T-helper 1 cell (primary cell): ENCODE measurements around the gene TXN.
"Not testable (repeated sequence)": the region's sequence is repeated elsewhere in the genome, so short reads cannot be mapped to it uniquely, and the experiment has no call there.

Experiments used
- DNase-seq, 5 donors: peaks; one replicate each; pipeline ENCODE4 v3.0.0-alpha.2; 2012 to 2020

The TXN gene

DNA sequence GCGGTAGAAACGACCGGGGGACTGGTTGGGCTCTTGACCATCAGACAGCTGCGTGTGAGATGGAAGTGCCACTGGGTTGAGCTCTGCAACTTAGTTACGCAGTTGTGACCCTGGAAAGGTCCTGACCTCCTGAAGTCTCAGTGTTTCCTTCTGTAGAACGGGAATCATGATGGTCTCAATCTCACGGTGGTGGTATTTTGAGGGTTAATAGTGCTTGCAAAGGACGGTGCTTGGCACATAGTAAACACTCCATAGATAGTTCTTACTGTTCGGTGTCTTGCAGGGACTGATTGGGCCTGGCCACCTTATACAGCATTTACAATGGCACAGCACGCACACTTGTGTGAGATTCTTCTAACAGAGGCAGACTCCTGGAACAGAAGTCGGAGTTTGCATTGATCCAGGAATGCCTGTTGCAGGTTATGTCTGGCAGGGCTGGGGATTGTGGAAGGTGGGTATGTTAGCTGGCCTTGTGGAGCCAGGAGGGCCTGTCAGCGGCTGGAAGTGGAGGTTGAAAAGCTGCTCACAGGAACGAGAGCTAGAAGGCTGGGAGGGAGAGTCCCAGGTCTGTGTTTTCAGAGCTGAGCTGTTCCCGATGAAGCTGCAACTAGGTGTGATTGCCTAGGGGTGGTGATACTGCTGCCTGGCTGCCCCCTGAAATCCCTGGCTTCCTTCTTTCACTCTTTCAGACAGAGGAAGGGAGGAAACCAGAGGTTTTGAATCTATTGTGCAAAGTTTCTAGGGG is 962 bp upstream of the TXN start:
- no peak for DNase-seq

DNA sequence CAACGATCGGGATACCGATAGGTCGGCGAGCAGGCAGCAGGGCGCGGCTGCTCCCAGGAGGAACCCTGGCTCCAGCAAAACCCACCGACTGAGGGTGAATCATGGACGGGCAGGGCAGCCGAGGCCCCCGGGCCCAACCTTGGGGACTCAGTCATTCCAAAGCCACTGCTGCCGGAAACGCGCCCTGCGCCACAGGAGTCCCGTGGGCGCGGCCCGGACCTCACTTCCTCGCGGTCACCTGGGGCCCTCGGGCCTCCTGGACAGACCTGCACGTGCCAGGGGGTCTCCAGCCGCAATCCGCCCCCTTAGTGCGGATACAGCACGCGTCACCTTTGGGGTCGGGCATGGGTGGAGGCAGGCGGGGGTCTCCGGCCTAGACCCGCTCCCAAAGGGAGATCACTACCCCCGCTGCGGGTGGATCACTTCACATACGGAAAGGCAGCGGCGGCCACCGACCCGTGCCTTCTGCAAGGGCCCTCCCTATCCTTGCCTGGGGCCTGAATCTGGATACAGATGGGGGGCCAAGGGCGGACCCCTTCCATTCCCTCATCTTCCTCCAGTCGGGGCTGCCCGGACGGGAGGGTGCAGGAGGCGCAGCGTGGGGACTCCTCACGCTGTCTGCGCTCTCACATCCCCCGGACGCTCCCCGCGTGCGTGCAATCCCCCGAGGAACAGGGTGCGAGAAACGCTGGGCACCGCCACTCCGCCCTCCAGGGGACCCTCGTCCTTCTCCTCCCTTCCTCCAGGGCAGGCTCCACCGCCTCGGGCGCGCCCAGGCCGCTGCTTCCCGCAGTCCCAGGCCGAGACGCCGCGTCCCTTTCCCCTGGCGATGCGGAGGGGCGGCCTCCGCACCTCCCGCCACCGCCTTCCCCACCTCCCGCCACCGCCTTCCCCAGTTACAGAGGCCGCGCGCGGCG is 586 bp downstream of the TXN start:
- peak; percentile 19 to 56 (median 21) for DNase-seq

DNA sequence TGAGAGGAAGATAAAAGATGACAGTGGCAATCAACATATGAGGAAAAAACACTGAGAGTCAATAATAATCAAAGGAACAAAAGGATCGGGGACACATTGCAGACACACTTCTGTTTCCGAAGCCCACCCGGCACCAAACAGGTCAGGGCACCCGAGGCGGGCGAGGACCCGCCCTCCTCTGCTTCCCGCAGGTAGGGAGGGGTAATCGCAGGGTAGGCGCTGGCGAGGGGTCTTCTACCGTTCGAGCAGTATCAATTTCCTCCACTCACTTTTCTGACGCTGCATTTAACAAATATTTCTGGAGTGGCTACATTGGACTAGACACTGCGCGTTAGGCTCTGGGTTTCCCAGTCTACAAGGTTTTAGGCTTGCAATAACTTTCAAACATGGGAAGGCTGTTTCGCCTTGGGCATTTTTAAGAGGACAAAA is 1.3 kb downstream of the TXN start:
- DNase-seq = no peak

DNA sequence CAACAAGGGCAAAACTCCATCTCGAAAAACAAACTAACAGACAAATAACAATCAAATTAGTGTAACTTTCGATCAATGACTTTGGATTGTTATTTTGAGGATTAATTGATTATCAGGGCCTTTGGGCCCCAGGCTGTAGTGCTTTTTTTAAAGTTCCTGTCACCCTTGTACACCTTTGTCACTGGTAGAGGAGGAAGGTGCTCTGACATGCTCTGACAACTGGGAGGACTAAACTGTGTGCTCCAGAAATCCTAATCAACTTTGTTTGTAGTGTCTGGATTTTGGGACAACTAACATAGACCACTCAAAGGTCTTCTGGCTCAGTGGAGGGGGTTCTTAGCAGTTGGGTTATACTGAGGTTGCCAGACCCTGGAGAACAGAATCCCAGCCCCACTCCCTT is 1.8 kb downstream of the TXN start:
- DNase-seq = no peak

DNA sequence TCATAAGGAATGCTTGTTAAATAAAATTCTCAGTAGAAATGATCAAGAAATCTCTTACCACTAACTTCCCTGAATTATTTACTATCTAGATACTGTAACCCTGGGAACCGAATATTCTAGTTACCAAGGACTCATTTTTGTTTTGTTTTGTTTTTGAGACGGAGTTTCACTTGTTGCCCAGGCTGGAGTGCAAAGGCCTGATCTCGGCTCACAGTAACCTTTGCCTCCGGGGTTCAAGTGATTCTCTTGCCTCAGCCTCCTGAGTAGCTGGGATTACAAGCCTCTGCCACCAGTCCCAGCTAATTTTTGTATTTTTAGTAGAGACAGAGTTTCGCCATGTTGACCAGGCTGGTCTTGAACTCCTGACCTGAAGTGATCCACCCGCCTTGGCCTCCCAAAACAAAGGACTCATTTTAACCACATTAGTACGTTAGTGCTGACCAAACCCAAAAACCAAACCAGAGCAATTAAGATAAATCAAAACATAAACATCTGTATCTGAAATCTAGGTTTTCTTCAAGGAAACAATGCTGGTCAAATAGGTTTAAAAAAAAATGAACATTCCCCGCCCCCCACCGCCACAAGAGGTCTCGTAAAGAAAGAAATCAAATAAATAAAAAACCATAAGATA is 3.7 kb downstream of the TXN start:
- DNase-seq = no peak

DNA sequence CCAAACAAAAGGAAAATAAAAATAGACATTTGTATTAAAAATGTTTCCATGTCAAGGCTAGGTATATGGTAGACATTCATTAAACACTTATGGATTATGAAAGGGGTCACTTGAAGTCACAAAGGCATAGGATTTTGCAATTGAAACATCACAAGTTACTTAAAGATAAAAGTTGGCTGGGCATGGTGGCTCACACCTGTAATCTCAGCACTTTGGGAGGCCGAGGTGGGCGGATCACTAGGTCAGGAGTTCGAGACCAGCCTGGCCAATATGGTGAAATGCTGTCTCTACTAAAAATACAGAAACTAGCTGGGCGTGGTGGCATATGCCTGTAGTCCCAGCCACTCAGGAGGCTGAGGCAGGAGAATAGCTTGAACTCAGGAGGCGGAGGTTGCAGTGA is 4.5 kb downstream of the TXN start:
- not testable (repeated sequence) for DNase-seq

DNA sequence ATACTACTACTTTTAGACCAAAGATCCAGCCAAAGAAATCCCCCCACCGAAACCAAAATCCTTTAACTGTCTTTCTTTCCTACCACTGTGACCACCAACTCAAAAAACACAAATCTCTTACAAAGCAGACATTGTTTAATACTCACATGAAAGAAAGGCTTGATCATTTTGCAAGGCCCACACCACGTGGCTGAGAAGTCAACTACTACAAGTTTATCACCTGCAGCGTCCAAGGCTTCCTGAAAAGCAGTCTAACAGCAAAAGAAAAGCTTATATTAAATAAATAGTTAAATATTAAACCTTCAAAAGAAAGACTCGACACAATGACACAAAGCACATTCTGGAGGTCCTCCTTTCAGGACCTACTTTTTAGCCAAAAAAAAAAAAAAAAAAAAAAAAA is 5.1 kb downstream of the TXN start:
- peak in 1 of 5 donors; percentile 0 for DNase-seq

DNA sequence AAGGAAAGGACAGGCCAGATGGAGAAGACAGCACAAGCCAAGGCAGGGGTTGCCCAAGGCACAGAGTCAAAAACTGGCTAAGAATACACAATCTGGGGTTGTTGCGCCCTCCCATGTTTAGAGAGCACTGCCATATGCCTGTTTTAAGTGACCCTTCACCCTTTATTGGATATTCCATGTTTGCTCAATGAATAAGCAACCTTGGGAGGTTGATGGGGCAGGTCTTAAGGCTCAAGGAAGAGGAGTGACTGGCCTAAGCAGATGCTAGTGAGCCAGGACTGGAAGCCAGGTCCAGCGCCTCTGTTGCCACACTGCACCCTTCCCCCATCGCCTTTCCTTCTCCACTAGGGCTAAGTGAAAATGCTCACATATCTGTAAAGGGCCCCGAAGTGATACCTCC is 6.7 kb downstream of the TXN start:
- peak in 1 of 5 donors; percentile 0 for DNase-seq

DNA sequence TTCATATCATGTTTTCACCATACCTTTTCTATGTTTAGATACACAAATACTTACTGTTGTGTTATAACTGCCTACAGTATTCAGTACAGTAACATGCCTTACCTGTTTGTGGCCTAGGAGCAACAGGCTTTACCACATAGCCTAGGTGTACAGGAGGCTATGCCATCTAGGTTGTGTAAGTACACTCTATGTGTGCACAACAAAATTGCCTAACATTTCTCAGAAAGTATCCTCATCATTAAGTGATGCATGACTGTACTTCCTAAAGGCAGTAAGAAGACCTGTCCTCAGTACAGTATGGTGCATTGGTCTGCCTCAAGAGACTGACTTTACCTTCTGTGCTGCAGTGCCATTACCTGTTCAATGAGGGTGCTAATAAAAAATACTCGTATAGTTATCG is 7.9 kb downstream of the TXN start:
- DNase-seq = peak in 1 of 5 donors; percentile 0

DNA sequence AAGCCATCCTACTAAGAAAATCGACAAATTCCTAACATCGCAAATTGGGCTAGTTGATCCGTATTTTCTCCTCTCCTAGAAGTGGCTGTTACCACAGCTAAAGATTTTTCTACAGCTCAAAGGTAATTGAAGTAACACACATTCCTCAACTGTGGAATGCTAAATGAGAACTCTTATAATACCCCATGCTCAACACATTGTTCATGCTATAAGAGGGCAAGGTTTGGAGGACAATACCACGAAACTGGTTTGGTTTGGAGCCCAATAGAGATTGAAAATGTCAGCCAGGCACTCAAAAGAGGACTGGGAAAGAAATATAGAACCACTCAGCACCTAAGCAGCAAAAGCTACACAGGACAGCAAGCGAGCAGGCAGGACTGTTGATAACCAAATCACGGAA is 10.1 kb downstream of the TXN start:
- no peak for DNase-seq

DNA sequence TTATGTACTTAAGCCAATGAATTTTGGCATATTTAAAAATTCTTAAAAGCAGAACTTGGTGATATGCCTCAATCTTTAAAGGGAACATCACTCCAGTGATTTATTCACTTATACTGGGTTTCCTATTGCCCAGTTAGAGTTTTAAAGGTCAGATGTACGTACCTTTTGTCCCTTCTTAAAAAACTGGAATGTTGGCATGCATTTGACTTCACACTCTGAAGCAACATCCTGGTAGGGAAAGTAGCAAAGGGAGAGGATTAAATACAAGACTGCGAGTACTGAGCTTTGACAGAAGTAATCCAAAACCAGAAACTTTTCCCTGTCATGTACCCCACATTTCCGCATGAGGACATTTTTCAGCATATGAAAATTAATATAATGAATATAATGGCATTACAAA is 11.7 kb downstream of the TXN start:
- DNase-seq = no peak

DNA sequence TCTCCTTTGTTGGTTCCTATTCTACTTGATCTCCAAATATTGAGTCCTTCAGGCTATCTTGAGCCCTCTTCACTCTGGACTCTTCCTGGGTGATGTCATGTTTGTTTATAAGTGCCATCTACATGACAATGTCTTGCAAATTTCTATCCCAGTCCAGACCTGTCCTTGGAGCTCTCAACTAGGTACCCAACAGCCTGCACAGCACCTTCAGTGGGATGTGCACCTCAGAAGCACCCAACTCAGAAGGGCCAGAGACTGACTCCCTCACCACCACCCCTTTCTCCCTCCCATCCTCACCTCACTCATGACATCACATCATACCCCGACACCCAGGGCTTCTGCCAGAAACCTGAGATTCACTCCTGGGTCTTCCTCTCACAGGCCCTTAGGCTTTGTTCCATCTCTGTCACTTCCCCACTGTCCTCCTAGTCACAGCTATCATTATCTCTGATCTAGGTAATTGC is 14.4 kb downstream of the TXN start:
- DNase-seq = no peak

DNA sequence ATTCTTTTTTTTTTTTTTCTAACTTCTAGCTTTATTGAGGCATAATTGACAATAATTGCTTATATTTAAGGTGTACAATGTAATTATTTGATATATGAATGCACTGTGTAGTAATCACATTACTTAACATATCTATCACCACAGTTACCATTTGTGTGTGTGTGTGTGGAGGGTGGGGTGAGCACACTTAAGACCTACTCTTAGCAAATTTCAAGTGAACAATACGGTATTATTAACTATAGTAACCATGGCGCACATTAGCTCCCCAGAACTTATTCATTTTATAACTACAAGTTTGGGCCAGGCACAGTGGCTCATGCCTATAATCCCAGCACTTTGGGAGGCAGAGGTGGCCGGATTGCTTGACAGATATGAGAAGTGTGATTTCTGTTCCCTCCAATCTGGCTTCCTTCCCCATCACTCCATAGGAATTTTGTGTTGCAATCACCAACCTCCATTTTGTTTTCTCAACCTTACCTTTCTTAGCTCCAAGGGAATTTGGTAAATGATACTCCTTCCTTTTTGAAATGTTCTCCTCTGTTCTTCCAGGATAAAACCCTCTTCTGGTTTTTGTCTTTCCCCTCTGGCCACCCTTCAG is 14.9 kb downstream of the TXN start:
- DNase-seq = no peak

DNA sequence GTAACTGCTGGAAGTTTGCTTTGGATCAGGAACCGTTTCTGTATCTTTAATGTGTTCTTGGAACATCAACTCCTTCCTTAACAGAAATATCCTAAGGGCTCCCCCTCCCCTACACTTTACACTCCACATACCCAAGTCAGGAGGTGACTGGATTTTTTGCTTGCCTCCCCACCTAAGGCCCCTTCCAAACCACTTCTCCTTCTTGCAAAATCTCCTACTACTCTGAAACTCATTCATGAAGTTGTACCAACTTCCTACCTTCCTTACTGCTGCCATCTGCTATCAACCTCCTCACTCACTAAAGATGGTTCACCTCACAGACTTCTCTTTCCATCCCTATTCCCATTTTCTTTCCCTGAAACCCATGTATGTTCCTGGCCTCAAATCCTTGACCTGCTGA is 16.1 kb downstream of the TXN start:
- no peak for DNase-seq

DNA sequence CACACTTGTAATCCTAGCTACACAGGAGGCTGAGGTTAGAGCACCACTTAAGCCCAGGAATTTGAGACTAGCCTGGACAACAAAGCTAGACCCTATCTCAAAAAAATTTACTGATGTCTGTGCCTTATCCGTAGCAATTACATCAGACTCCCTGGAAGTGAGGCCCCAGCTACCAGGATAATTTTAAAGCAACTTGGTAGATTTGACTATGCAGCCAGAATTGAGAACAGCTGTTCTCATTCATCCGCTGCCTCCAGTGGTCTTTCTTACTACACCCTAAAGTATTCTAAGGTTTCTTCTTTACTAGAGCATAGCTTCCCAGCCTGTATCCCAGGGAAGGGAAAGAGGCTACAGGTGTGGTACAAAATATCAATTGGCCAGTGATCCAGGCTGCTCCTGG is 28.0 kb downstream of the TXN start:
- no peak for DNase-seq

DNA sequence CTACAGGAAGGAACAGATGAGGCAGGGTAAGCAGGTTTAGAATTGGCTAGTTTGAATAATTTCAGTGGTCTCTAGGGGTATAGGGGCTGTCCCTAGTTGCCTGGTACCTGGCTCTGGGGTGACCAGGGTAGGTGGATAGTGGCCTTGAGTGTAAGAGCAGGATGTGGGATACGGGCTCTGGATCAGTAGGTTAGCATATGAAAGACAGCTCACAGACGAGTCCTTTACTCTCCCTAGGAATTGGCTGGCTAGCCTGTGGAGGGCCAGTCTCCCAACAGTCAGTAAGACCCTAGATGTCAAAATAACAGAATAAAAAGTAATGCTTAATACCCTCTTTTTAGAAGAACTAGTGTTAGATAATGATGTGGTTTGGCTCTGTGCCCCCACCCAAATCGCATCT is 31.7 kb downstream of the TXN start:
- no peak for DNase-seq

DNA sequence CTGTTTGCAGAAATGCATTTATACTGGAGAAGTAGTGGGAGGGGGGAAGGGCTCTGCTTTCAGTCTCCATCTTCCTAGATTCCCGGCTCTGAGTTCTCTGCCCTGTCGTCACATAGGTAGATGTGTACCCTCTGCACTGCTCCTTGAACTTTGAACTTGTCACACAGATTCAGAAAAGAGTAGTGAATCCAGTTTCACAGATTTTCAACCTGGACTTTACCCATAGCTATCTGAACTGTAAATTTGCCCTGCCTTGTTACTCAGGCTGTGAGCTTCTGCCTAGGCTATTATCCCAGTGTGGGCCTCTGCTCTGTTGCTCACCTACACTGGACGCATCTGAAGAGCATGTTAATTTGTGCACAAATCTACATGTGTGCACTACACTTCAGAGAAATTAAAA is 35.5 kb downstream of the TXN start:
- no peak for DNase-seq

DNA sequence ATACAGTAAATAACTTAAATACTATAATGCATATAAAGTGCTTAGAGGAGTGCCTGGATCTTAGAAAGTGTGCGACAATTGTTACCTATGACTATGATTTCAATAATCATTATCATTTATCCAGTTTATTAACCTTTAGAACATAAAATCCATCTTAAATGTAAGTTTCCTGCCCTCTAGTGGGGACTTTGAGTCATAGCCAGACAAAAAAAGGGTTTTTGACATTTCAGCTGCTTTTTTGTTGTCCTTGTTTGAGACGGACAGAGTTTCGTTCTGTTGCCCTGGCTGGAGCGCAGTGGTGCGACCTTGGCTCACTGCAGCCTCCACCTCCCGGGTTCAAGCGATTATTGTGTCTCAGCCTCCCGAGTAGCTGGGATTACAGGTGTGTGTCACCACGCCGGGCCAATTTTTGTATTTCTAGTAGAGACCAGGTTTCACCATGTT is 38.6 kb downstream of the TXN start:
- peak in 1 of 5 donors; percentile 38 for DNase-seq

DNA sequence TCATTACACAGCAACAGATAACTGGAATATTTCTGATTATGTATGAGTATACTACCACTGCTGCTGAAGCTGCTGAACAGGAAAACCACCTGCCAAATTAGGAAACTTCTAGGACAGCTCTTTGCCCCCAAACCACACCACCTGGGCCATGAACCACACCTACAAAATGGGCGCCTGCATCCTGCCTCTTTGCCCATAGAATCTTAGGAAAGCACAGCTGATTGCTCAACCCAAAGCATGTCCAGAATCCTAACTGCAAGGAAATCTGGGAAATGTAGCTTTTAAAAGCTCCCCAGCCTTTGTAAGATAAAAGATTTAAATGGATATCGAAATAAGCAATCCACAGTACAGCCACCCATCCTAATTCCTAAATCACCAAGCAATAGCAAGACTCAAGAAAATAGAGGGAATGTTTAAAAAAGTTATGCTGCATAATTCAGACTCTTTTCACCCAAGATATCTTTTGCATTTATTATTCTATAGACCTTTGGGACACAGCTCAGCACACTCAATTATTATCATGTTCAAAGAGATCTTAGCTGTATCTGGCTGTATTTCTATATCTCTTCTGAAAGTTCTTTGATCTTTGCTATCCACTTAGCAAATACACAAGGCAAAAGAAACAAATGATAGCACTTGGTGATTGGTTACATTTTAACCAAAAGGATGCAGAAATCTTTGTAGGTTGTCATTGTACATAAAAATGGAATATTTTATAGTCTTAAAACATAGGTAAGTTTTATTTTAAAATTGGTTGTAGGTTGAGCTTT is 41.5 kb downstream of the TXN start:
- DNase-seq = no peak

DNA sequence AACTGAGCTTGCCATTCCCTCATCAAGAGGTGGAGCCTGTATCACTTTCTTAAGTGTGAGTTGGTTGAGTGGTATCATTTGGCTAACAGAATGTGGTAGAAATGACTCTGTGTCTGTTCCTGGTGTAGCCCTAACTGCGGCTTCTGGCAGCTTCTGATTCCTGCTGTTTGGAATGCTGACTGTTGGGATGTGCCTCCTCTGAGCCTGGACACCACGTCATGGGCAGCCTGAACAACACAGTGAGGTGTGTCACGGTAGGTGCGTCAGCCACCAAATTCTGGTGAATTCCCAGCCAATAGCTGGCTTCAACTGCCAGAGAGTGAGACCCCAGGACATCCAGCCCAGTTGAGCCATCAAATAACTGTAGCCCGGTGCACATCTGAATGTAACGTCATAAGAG is 42.2 kb downstream of the TXN start:
- DNase-seq = no peak

DNA sequence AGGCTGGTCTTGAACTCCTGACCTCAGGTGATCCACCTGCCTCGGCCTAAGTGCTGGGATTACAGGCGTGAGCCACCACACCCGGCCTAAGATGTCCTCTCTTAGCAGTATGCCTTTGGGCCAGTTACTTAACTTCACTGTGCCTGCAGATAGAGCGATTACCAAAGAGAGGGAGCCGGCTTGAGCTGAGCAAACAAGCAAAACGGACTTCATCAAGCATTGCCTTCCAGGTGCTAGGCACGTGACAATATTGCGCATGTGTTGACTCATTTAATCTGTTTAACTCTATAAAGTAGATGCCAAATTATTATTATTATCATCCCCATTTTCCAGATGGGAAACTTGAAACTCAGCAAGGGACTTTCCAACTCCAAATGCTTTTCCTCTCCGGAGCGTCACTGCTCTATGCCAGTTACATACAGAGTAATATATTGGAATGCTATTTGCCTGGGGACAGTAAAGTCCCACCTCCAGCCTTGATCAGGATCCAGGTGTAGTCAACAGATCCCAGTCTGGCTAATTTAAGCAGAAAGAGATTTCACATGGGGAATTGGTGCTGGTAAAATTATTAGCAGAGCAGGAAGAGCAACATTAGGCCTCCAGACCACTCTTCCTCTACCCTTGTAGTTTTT is 42.8 kb downstream of the TXN start:
- DNase-seq = no peak

DNA sequence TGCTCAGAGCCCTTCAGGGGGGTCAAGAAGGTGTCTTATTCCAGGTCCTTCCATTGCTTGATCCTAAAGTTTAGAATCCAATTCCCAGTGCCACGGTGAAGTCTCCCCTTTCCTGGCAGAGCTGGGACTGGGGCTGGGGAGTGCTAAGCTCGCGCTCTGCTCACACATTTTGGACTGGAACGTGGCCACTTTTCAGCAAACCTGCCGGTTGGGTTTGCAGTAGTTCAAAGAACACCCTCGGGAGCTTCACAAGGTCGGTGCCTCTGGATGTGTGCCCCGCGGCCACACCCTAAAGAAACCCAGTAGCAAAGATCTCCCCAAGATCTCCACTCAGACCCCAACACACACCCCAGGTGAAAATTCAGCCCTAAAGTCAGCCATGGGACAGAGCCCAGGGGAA is 48.3 kb downstream of the TXN start, which contains the start of gene C9orf152:
C9orf152 (minus strand) TSS at position 129 of the 400 bp plus-strand sequence. CDS start 580 bp downstream, outside the sequence.
- DNase-seq = no peak
